GM19328 (cell line): ENCODE results near the gene PCDH8.

Source experiments
- ATAC-seq: cut with Tn5 transposase; IDR thresholded peaks from one replicate; pipeline ENCODE4 v1.9.1; 2021; ENCODE audit warnings: mild to moderate bottlenecking, moderate library complexity; ENCODE audit not compliant: unreplicated experiment

The PCDH8 gene

DNA sequence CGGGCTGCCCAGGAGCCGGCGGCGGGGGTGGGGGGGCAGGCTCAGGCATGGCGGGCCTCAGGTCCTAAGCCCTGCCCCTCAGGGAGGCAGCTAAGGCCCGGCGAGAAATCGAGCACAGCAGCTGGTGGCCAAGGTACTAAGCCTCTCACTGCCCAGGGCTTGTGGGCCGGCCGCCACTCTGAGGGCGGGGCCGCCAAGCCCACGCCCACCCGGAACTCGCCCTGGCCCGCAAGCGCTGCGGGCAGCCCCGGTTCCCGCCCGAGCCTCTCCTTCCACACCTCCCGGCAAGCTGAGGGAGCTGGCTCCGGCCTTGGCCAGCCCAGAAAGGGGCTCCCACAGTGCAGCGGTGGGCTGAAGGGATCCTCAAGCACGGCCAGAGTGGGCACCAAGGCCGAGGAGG, 33.1 kb downstream of the PCDH8 start:
- ATAC-seq = no peak

DNA sequence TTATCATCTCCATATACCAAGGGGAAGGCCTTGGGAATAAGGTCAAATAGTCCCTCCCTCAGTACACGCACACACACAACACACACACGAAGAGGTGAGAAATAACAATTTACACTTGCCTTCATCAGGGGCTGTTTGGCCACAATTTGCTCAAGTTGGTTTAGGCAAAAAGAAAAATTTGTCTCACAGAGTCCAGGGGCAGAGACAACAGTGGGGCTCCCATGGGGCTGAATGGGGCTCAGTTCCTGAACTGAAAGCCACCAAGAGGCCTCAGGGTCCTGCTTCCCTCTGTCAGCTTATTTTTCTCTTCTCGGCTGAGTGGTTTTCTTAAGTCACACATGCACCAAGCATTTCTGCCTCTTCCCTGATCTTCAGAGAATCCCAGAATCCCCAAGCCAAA, 35.5 kb downstream of the PCDH8 start:
- ATAC-seq = no peak

DNA sequence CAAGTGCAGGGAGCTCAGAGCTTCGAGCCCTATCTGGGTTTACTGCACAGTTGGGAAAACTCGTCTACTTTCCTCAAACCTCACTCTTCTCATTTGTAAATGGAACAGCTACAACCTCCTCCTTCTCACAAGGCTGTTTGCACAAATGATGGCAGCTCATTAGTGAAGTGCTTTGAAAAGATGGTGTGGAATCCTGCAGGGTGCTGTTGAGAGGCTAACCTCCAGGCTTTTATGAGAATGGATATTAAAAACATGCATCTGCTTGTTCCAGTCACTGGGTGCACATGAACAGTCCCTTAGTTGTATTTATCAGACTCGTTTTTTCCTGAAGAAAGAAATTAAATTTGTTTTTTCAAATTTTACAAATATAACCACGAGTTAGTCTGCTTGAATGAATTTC, 36.6 kb downstream of the PCDH8 start:
- ATAC-seq = no peak

DNA sequence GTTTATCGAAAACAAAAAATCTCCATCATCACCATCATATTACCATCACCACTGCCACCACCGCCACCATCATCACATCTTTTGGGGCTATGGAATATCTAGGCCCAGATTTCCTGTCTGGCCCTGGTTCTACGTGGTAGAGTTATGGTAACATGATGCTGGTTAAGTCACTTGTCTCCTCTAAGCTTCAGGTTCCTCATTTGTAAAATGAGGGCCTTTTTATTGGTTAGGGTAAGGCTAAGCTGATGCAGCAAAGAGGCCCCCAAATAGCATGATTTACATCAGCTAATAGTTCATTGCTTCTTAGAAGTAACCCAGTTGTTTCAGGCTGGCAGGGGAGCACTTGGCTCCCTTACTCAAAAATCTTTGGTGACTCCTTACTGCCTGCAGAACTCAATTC, 37.9 kb downstream of the PCDH8 start:
- no peak for ATAC-seq

DNA sequence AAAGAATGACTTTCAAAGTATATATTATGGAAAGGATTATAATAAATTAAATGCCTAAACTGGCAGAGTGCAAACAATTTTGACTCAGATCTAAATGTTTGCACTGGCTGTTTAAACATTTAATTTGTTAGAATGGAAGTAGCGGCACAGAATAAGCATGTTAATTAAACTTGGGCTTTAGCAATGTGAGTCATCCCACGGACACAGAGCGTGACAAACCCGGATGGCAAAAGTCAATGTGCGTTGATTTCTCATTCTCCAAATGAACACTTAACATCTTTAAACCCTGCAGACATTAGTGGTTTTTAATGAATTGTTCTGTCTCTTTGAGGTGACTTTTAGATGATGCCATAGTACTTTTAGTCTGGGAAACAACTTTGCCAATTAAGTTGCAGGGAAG, 38.4 kb downstream of the PCDH8 start:
- no peak for ATAC-seq

DNA sequence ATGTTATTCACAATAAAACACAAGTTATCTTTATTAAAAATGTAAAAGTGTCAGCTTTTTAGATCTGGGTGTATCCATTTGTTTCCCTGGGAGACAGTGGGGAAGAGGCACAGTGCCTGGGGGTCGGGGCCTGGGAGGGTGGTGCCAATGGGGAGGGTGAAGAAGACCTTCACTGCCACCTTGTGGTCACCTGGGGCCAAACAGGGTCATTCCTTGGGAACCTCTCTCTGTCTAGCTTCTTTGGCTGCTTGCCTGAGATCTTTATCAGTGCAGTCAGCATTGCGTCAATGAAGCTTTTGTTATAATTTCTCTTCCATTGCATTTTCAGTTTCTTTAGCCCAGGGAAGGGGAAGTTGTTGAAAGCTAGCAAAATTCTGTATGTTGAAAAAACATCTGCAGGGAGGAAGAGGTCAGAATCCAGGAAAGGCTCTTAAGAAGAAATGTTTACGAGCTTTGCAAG, 39.1 kb downstream of the PCDH8 start:
- ATAC-seq = no peak

DNA sequence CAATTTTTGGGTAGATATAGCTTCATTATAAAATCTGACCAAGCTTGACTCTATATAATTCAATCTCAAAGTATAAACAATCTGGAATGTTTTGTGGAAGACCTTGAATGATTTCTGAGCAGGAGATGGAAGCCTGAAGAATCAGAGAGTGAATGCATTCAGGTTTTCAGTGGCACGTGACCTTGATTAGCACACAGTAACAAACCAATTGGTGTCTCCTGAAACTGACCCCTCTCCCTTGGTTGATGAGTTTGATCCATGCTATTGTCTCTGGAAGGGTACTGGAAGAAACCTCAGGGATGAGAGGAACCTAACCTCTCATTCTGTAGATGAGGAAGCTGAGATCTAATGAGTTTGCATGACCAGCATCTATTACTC, 39.6 kb downstream of the PCDH8 start:
- ATAC-seq = no peak

DNA sequence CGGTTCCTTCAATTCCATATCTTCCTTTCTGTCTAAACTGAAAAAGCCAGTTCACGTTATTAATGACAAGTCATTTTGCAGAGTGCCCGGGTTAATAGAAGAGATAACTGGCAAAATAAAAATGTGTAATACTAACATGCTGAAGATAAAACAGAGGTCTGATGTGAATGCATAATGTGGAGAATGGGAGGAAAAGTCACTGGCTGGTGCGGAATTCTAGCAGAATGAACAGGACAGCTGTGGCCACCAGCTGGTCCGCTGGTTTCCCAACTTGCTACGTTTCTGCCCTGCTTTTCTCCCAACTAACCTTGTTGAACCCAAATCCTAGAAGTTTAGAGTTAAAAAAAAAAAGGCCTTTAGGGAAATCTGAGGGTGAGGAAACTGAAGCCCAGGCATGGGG, 42.4 kb downstream of the PCDH8 start:
- ATAC-seq = no peak

DNA sequence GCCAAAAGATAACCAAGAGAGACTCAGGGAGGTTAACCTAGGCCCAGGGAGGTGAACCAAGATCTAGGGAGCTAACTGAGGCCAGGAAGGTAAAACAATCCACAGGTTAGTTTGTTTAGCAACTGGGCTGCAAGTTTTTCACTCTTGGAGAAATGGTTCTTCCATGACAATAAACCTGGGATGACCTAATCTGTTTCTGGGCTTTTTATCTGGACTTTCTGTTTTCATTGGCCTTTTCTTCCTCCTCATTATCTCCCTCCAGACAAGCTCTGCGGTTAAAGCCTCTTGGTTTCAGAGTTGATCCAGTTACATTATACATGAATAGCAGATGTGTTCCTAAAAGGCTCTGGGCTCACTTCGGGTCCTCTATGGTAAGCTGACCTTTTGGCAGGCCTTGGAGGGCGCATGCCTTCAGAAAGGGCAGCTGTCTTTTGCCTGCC, 44.2 kb downstream of the PCDH8 start:
- no peak for ATAC-seq

DNA sequence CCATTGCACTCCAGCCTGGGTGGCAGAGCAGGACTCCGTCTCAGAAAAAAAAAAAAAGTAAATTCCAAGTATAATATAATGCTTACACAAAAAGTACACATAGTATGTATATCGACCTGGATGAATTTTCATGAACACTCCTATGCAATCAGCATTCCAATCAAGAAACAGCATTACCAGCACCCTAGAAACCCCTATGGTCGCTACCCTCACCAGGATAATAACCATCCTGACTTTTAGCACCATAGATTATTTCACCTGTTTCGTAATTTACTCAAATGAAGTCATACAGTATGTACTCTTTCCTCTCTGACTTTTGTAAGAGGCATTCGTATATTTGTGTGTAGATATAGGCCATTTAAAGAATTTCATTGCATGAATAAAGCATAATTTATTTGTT, 47.6 kb downstream of the PCDH8 start:
- no peak for ATAC-seq

DNA sequence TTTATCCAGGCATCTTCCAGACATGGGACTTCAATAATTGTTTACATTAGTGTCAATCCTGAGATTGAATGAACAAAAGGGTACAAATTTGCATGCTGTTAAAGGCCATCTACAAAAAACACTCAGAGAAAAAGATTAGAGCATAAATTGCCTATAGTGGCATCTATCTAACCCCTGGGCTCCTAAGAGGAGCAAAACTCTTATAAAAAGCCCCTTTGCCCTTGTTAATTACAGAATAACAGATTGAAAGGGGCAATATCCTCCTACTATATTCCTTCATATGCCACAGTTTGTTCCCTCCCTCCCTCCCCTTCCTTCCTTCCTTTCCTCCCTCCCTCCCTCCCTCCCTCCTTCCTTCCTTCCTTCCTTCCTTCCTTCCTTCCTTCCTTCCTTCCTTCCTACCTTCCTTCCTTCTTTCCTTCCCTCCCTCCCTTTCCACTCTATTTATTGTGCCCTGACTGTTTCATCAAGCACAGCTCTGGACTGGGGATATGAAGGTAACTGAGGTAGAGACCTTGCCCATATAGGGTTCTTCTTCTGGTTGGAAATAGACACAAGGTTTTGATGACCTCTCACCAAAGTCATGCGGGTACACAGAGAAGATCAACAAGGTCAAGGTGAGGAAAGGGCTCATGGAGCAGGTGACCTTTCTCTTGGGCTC, 49.5 kb downstream of the PCDH8 start:
- no peak for ATAC-seq

DNA sequence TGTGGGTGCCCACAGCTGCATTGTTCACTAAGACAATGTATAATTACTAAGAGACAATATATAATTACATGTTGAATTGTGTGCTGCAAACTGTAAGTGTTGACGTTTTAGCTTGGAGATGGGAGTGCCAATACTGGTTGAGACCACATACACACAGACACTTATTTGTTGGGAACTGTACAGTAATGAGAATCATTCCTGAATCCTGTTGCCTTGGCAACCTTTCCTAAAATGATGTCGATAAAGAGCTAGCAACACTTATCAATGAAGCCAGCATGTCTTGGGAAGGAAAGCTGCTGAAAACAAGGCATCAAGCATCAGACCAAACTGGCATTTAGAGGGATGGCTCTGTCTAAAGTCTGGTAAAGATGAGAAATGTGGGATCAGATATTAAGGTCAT, 51.3 kb downstream of the PCDH8 start:
- ATAC-seq = no peak

DNA sequence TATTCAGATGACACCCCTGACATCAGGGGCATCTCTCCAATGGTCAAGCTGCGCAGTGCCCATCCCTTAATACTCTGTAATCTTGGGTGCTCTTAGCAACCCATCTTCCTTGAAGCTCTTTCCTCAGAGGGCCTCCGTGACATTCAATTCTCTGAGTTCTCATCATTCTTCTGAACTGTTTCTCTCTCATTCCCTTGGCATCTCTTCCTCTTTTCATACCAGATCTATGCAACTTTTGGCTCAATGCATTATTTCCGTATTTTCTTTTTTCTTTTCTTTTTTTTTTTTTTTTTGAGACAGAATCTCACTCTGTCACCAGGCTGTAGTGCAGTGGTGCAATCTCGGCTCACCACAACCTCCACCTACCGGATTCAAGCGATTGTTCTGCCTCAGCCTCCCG, 53.9 kb downstream of the PCDH8 start:
- ATAC-seq = no peak

DNA sequence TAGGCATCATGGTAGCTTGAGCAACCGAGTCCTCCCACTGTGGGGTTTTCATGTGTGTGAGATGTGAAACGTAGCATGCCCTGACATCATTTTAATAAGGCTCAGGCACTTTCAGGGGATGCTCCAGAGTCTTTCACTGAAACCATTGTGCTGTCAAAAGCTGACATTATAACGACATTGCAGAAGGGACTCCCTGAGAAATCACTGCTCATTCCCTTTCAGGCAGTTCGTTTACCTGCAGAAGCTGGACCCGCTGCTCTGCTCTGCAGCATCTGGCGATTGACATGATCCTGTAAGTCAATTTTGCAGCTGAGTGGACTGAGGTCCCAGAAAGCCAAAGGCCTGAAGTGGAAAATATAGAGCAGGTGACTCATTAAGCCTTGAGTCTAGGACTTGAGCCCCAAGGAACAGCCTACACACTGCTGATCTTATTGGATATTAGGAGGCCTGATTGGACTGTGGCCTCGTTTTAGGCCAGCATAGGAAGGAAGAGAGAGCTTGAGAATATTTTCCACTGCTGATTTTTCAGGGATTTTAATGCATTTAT, 54.9 kb downstream of the PCDH8 start:
- no peak for ATAC-seq
